ENCODE results near the gene SYT7.

- TF ChIP-seq CTCF (IDR thresholded peaks at IDR 0.05 in 2 of 3, conservative IDR thresholded peaks at IDR 0.05 in 1 of 3; ENCODE audit: control insufficient read depth in 2 of 3, extremely low read depth in 1 of 3, insufficient read depth in 1 of 3, low read depth in 3 of 3, low read length in 3 of 3) (no peak), TAF1 (IDR thresholded peaks at IDR 0.05; ENCODE audit: borderline replicate concordance, low read depth, low read length) (no peak), USF2 (IDR thresholded peaks at IDR 0.05; ENCODE audit: borderline replicate concordance, low read depth, low read length) (no peak), ATF3 (IDR thresholded peaks at IDR 0.05; ENCODE audit: borderline replicate concordance, extremely low read depth, low read depth, low read length) (no peak), EZH2 (IDR thresholded peaks at IDR 0.05; ENCODE audit: borderline replicate concordance, control insufficient read depth, low read depth, low read length) (no peak), KDM1A (IDR thresholded peaks at IDR 0.05; ENCODE audit: borderline replicate concordance) (no peak), JUND (IDR thresholded peaks at IDR 0.05; ENCODE audit: low read depth, low read length) (no peak), ATF7 (IDR thresholded peaks at IDR 0.05; ENCODE audit: low read depth) (no peak)
Observed at GRCh38 chr11:61546663-61547062, 34.2 kb downstream of the SYT7 start.

Data from GM12878 (cell line).